ENCODE data around the gene ATP1A4. TPM values are rescaled to one million over a fixed set of nuclear protein-coding genes. Genes with fewer than 3 reads are reported as not detected.

The ATP1A4 gene
- total and polyA plus RNA-seq, 10 of the 15 experiments (the other 5 are each of a cell fraction or from before 2014, with no cell fraction given) = 0.31 to 1.0 (median 0.54) TPM

DNA sequence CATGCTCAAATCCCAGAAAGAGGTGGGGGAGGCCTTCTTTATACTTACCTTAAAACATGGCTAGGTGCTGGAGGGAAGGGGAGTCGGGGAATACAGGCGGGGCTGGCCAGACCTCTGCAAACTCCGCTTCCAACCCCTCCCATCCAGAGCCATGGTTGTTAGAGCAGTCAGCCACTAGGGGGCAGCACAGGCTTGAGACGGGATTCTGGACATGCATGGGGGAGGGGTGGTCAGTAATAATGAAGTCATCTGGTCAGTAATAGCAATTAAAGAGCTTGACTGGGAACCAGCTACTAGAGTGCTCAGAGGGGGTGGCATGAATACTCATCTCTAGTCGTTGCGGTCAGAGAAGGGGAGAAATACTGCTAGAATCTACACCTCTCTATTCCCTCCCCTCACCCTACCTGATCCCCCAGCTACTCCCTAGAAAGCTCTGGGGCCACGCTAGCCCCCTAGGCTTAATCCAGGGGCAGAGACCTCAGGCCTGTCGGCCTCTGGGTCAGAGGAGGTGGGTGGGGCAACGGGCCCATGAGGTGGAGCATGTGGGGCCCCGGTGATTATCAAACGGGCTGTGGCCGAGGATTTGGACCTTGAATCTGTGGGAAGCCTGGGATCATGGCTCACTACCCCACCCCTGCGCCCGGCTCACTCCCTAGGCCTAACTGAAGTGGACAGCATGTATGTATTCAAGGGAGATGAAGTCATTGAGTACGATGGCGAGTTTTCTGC is 41.9 kb downstream of the ATP1A4 start (continued):
- TF ChIP-seq, protein P1, sequence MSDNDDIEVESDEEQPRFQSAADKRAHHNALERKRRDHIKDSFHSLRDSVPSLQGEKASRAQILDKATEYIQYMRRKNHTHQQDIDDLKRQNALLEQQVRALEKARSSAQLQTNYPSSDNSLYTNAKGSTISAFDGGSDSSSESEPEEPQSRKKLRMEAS (IDR thresholded peaks at IDR 0.05; ENCODE audit: low read depth, low read length) = no peak
- no peak for TF ChIP-seq POLR2AphosphoS2 (IDR thresholded peaks at IDR 0.05; ENCODE audit: low read depth, low read length)
- TF ChIP-seq, protein P2, sequence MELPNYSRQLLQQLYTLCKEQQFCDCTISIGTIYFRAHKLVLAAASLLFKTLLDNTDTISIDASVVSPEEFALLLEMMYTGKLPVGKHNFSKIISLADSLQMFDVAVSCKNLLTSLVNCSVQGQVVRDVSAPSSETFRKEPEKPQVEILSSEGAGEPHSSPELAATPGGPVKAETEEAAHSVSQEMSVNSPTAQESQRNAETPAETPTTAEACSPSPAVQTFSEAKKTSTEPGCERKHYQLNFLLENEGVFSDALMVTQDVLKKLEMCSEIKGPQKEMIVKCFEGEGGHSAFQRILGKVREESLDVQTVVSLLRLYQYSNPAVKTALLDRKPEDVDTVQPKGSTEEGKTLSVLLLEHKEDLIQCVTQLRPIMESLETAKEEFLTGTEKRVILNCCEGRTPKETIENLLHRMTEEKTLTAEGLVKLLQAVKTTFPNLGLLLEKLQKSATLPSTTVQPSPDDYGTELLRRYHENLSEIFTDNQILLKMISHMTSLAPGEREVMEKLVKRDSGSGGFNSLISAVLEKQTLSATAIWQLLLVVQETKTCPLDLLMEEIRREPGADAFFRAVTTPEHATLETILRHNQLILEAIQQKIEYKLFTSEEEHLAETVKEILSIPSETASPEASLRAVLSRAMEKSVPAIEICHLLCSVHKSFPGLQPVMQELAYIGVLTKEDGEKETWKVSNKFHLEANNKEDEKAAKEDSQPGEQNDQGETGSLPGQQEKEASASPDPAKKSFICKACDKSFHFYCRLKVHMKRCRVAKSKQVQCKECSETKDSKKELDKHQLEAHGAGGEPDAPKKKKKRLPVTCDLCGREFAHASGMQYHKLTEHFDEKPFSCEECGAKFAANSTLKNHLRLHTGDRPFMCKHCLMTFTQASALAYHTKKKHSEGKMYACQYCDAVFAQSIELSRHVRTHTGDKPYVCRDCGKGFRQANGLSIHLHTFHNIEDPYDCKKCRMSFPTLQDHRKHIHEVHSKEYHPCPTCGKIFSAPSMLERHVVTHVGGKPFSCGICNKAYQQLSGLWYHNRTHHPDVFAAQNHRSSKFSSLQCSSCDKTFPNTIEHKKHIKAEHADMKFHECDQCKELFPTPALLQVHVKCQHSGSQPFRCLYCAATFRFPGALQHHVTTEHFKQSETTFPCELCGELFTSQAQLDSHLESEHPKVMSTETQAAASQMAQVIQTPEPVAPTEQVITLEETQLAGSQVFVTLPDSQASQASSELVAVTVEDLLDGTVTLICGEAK (IDR thresholded peaks at IDR 0.05; ENCODE audit: borderline replicate concordance) = no peak
- TF ChIP-seq HCFC1 (IDR thresholded peaks at IDR 0.05; ENCODE audit: low read length) = no peak
- TF ChIP-seq, protein P3, sequence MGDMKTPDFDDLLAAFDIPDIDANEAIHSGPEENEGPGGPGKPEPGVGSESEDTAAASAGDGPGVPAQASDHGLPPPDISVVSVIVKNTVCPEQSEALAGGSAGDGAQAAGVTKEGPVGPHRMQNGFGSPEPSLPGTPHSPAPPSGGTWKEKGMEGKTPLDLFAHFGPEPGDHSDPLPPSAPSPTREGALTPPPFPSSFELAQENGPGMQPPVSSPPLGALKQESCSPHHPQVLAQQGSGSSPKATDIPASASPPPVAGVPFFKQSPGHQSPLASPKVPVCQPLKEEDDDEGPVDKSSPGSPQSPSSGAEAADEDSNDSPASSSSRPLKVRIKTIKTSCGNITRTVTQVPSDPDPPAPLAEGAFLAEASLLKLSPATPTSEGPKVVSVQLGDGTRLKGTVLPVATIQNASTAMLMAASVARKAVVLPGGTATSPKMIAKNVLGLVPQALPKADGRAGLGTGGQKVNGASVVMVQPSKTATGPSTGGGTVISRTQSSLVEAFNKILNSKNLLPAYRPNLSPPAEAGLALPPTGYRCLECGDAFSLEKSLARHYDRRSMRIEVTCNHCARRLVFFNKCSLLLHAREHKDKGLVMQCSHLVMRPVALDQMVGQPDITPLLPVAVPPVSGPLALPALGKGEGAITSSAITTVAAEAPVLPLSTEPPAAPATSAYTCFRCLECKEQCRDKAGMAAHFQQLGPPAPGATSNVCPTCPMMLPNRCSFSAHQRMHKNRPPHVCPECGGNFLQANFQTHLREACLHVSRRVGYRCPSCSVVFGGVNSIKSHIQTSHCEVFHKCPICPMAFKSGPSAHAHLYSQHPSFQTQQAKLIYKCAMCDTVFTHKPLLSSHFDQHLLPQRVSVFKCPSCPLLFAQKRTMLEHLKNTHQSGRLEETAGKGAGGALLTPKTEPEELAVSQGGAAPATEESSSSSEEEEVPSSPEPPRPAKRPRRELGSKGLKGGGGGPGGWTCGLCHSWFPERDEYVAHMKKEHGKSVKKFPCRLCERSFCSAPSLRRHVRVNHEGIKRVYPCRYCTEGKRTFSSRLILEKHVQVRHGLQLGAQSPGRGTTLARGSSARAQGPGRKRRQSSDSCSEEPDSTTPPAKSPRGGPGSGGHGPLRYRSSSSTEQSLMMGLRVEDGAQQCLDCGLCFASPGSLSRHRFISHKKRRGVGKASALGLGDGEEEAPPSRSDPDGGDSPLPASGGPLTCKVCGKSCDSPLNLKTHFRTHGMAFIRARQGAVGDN (IDR thresholded peaks at IDR 0.05) = no peak
- no peak for TF ChIP-seq SREBF1 (IDR thresholded peaks at IDR 0.05; ENCODE audit: low read length)
- TF ChIP-seq ASH2L (IDR thresholded peaks at IDR 0.05; ENCODE audit: borderline replicate concordance, low read depth) = no peak
- TF ChIP-seq ETV6 (conservative IDR thresholded peaks at IDR 0.05 in 1 of 2, IDR thresholded peaks at IDR 0.05 in 1 of 2; ENCODE audit: borderline replicate concordance in 1 of 2, low read depth in 1 of 2) = no peak
- peak; percentile 25 for TF ChIP-seq SP1 (IDR thresholded peaks at IDR 0.05; ENCODE audit: low read depth, low read length)
- TF ChIP-seq, protein P4, sequence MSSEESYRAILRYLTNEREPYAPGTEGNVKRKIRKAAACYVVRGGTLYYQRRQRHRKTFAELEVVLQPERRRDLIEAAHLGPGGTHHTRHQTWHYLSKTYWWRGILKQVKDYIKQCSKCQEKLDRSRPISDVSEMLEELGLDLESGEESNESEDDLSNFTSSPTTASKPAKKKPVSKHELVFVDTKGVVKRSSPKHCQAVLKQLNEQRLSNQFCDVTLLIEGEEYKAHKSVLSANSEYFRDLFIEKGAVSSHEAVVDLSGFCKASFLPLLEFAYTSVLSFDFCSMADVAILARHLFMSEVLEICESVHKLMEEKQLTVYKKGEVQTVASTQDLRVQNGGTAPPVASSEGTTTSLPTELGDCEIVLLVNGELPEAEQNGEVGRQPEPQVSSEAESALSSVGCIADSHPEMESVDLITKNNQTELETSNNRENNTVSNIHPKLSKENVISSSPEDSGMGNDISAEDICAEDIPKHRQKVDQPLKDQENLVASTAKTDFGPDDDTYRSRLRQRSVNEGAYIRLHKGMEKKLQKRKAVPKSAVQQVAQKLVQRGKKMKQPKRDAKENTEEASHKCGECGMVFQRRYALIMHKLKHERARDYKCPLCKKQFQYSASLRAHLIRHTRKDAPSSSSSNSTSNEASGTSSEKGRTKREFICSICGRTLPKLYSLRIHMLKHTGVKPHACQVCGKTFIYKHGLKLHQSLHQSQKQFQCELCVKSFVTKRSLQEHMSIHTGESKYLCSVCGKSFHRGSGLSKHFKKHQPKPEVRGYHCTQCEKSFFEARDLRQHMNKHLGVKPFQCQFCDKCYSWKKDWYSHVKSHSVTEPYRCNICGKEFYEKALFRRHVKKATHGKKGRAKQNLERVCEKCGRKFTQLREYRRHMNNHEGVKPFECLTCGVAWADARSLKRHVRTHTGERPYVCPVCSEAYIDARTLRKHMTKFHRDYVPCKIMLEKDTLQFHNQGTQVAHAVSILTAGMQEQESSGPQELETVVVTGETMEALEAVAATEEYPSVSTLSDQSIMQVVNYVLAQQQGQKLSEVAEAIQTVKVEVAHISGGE (CRISPR knock-in tag; IDR thresholded peaks at IDR 0.05) = no peak
- peak; percentile 78 for TF ChIP-seq IRF4 (IDR thresholded peaks at IDR 0.05; ENCODE audit: low read depth, low read length)
- peak; percentile 66; the same call in 1 of the 2 replicates for TF ChIP-seq JUND (IDR thresholded peaks at IDR 0.05; ENCODE audit: low read depth, low read length)
- TF ChIP-seq NR2C1 (IDR thresholded peaks at IDR 0.05) = no peak
- no peak for TF ChIP-seq MXI1 (IDR thresholded peaks at IDR 0.05; ENCODE audit: low read depth, low read length)
- no peak for TF ChIP-seq HDAC2 (IDR thresholded peaks at IDR 0.05)
- no peak for TF ChIP-seq NFXL1 (IDR thresholded peaks at IDR 0.05; ENCODE audit: borderline replicate concordance)
- no peak for TF ChIP-seq SRF (IDR thresholded peaks at IDR 0.05; ENCODE audit: low read depth in 2 of 2, low read length in 2 of 2)
- TF ChIP-seq KDM1A (IDR thresholded peaks at IDR 0.05; ENCODE audit: borderline replicate concordance) = no peak
- TF ChIP-seq CBX5 (IDR thresholded peaks at IDR 0.05; ENCODE audit: low read depth) = no peak
